Amygdala (tissue), 56 donors: ENCODE data around the gene DSTN.

ENCODE experiments used
- DNase-seq, 56 donors: peaks; one replicate each; lab custom pipeline; 2025; lab: John Stamatoyannopoulos, UW

The DSTN gene

DNA sequence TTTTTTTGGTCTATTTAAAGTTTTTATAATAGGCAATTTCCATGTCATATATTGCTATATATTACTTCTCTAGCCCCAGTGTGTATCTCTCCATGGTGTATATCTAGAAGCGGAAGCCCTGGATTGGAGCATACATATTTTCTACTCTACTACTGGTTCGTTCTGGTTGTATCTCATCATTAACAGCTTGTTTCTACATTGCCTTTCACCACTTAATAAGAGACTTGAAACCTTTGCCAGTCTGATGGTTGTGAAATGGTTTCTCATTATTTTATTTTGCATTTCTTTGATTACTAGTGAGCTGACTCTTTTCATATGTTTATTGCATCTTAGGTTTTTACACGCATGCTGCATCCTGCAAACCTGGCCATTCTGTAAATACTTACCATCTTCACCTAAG, 3.6 kb downstream of the DSTN start:
- DNase-seq = no peak

DNA sequence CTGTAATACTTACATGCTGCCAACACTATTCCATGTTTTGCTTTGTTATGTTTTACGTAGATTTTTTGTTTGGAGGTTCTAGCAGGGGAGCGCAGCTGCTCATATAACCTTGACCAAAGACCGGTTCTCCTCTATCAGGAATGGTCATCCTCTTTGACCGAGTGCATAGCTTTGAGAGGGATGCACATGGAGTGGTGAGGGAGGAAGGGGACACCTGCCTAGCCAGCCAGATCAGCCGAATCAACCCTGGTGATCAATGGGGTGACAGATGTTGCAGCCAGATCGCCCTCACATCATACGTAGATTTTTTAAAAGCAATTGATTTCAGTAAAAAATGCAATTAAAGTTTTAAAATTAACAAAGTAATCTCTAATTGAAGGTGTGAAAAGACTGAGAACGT, 6.3 kb downstream of the DSTN start:
- no peak for DNase-seq

DNA sequence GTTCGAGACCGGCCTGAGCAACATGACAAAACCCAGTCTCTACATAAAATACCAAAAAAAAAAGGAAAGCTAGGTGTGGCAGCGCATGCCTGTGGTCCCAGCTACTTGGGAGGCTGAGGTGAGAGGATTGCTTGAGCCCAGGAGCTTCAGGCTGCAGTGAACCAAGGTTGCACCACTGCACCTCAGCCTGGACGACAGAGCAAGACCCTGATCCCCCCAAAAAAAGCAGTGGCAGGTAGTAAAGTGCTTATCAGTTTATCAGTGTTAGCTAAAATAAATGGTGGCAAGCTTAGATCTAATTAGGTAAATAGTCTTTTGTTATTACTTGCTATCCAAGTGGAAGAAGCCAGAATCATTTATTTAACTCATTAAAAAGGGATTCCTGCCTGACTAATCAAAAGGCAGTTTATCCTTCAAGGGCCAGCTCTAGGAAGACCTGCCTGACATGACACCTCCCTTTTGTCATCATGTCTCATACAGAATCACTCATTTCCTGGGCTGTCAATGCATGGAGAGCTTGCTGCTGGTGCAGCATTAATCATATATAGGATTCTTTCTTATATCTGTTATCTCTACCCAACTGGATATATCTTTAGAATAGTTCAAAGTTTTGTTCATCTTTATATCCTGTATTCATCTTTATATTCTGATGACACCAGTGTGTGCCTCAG, 9.6 kb downstream of the DSTN start:
- DNase-seq = no peak

DNA sequence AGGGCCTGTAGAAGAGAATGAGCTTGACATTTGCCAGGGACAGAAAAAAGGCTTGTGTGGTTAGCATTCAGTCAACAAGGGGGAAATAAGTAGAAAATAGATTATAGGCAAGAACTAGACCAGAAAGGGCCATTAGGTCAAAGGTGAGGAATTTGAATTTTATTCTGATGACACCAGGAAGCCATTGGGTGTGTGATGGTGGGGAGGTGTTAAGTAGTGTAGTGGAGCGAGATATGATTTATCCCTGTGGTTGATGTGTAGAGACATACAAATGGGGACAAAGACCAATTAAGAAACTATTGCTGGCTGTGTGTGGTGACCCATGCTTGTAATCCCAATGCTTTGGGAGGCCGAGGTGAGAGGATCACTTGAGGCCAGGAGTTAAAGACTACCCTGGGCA, 11.0 kb downstream of the DSTN start:
- no peak for DNase-seq

GRCh38 chr20:17583126-17583525, 13.3 kb downstream of the DSTN start:
- no peak for DNase-seq

- DNase-seq = no peak
These were observed 14.8 kb downstream of the DSTN start for GRCh38 chr20:17584689-17585088.

- no peak for DNase-seq
These were observed 16.4 kb downstream of the DSTN start for GRCh38 chr20:17586250-17586649.

DNA sequence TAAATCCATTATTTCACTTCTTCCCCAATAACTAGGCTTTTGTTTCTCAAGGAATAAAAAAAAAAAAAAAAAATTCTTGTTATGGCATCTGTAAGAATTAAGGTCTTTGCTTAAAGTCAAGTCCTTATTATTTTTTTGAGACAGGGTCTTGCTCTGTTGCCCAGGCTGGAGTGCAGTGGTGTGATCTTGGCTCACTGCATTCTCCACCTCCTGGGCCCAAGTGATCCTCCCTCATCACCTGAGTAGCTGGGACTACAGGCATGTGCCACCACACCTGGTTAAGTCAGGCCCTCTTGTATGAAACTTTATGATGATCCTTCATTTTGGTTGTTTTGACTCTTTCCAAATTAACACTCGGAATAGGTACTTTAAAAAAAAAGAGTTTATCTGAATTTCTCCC, 17.3 kb downstream of the DSTN start:
- DNase-seq = no peak

- no peak for DNase-seq
These were observed 17.9 kb downstream of the DSTN start for GRCh38 chr20:17587824-17588223.

DNA sequence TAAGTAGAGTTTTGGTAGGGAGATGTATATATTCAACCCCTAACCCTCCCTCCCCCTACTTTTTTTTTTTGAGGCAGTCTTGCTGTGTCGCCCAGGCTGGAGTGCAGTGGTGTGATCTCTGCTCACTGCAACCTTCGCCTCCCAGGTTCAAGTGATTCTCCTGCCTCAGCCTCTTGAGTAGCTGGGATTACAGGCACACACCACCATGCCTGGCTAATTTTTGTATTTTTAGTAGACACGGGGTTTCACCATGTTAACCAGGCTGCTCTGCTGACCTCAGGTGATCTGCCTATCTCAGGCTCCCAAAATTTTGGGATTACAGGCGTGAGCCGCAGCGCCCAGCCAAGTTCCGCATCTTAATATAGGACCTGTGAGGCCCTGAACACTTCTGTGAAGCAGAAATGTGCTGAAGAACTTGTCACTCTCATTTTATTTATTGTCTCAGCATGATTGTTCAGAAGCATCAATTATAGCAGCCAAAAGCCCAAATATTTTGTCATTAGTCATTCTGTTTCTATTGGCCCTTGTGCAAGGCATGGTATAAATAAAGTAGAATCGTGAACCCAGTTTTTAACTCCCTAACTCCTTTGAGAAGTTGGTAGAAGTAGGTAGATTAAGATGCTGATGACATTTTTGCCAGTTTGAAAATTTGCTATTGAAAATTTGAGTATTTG, 19.4 kb downstream of the DSTN start:
- no peak for DNase-seq

DNA sequence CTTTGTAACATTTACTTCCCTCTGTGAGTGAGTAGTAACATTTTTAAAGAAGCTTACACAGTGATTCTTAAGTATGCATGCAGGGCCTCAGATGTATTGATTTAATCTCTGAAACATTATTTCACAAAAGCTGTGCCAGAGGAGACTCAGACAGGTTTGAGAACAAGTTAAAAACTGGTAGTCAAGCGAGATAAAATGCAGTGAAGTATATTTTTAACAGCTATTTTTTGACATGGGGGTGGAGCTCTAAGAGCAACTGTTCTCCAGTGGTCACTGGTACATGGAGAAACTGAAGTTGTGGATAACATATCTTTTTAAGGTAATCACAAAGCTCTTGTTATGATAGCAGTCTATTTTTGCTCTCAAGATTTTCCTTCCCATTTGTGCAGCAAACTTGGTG, 20.4 kb downstream of the DSTN start:
- no peak for DNase-seq

DNA sequence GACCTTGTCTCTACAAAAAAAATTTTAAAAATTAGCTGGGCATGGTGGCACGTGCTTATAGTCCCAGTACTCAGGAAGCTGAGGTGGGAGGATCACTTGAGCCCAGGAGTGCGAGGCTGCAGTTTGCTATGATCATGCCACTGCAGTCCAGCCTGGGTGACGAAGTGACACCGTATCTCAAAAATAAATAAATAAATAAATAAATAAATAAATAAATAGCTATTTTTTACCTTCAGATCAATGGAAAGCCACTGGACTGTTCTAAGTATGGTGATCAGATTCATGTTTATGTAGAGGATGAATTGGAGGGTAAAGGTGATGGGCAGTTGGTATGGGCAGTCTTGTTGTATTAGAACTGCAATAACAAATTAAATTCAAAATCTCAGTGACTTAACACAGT, 24.0 kb downstream of the DSTN start:
- no peak for DNase-seq

GRCh38 chr20:17594443-17594842, 24.6 kb downstream of the DSTN start:
- DNase-seq = no peak

DNA sequence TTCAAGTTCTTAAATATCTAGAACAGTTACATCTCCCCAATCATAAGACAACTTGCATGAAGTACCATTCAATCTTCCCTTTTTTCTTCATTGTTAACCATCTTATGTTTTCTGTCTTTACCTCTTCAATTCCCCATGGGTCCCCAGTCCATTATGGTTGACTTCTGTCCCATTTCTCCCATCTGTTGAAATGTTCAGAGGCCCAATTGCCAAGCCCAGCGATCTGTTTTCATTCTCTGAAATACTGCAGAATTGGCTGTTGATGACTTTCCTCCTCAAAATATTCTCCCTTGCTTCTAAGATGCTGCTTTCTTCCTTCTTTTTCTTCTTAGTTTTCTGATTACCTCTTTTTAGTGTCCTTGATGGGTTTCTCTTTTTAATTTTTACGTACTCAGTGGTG, 26.0 kb downstream of the DSTN start:
- no peak for DNase-seq

DNA sequence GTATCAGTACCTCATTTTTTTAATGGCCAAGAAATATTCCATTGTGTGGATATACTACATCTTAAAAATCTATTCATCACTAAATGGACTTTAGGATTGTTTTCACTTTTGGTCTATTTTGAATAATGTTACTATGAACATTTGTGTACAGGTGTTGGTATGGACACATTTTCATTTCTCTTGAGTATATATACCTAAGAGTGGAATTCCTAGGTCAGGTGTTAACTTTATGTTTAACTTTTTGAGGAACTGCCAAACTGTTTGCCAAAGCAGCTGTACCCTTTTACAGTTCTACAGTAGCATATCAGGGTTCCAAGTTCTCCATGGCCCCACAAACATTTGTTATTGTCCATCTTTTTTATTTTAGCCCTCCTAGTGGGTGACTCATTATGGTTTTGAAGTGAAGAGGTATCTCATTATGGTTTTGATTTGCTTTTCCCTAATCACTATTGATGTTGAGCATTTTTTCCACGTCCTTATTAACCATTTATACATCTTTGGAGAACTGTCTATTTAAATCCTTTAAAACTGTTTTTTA, 28.2 kb downstream of the DSTN start:
- DNase-seq = no peak

GRCh38 chr20:17601957-17602356, 32.1 kb downstream of the DSTN start:
- DNase-seq = no peak

DNA sequence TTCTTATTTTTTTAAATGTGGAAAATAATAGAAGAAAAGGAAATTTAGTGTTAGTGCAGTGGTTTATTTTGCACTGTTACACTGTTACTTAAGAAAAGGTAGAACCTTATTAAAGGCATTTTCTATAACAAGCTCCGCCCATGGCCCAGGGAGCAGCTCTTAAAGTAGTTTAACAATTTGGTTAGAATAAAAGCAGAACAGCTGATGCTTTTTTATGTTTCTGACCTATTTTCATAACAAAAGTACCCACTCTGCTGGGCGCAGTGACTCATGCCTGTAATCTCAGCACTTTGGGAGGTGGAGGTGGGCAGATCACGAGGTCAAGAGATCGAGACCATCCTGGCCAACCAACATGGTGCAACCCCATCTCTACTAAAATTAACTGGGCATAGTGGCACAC, 32.6 kb downstream of the DSTN start:
- DNase-seq = no peak

- no peak for DNase-seq
These were observed 35.3 kb downstream of the DSTN start for GRCh38 chr20:17605131-17605660.

DNA sequence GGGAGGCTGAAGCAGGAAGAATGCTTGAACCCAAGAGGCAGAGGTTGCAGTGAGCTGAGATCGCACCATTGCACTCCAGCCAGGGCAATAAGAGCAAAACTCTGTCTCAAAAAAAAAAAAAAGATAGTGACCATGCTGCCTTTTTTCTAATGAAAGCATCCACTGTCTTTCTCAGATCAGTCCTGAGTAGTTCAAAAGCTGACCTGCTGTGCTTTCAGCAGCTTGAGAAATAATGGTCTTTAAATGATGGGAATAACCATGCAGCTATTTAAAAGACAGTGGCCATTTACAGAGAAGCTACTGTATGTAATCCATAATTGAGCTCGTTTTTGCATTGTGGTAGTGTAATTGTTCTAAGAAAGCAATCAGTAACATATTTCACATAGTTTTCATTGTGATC, 36.1 kb downstream of the DSTN start:
- DNase-seq = no peak

GRCh38 chr20:17608701-17609497, 39.0 kb downstream of the DSTN start:
- no peak for DNase-seq

DNA sequence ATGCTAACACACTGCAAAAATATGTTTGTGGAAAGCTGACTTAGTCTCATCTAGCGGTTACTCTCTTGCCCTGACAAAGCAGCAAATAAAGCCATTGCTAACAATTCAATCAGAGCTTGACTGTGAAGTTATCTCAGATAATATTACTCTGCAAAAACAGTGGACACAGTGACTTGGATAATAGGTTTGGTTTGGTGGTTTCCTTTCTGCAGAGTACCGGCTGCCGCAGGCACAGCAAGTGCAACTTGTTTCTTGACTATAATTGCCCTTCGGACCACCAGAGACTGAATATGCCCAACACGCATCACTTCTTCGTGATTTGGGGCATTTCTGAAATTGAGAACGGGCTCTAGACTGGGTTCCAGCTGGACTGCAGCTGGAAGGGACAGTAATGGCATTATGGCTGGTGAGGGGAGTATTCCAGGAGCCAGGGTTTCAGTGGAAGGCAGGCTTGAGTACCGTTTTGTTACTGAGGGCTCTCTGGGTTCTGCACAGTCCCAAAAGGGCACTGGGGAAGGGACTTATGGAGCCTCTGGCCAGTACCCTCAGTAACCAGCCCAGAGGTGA, 40.0 kb downstream of the DSTN start:
- no peak for DNase-seq
